Vagina (tissue), 2 donors: ENCODE results near the gene BMP5.

Source experiments
- CTCF ChIP-seq, 3 experiments: fragments of 450-650 bp in 2 of 3; fragments of 200-600 bp in 1 of 3; sonication (generic) in 1 of 3; IDR thresholded peaks; one replicate each; pipeline ENCODE4 v1.5.1; 2017 to 2019; ENCODE audit warnings: antibody characterized with exemption in 3 of 3, mild to moderate bottlenecking in 2 of 3, moderate library complexity in 2 of 3
- POLR2AphosphoS5 ChIP-seq, 2 donors: sonication (generic); formaldehyde crosslinking; IDR thresholded peaks; one replicate each; pipeline ENCODE4 v1.9.0; 2017; ENCODE audit warnings: antibody characterized with exemption in 2 of 2, mild to moderate bottlenecking in 2 of 2, low read depth in 1 of 2; ENCODE audit not compliant: insufficient read depth in 1 of 2

- no peak for TF ChIP-seq POLR2AphosphoS5 (IDR thresholded peaks at IDR 0.05; ENCODE audit: insufficient read depth in 1 of 2, low read depth in 1 of 2)
- no peak for TF ChIP-seq CTCF (IDR thresholded peaks at IDR 0.05)
Measured at GRCh38 chr6:55704421-55704820, 171.0 kb downstream of the BMP5 start.
